NCI-H1436 treated with DMSO at 0.1 percent for 48 hours (cell line): ENCODE results near the gene CHCHD4.
"Not testable (repeated sequence)": the region's sequence is repeated elsewhere in the genome, so short reads cannot be mapped to it uniquely, and the experiment has no call there.

Source experiments
- DNase-seq: peaks from one replicate; lab custom pipeline; 2025; lab: John Stamatoyannopoulos, UW

CHCHD4 gene

DNA sequence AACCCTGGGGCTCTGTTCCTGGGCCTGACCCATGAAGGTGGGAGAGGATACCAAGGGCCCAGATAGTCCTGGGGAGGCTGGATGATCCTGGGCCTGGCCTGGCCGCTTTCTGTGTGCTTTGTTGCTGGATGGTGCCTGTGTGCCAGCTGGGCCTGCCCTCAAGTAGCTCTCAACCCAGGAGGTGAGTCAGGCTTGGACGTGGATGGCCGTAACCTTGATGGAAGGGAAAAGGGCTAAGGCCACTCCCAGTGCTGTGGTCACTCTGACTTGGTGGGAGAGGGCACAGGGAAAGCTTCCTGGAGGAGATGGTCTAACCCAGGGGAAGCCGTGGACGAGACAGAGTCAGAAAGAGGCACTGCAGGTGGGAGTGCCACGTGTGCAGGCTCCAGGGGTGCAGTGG, 9.6 kb upstream of the CHCHD4 start:
- DNase-seq, result no peak

DNA sequence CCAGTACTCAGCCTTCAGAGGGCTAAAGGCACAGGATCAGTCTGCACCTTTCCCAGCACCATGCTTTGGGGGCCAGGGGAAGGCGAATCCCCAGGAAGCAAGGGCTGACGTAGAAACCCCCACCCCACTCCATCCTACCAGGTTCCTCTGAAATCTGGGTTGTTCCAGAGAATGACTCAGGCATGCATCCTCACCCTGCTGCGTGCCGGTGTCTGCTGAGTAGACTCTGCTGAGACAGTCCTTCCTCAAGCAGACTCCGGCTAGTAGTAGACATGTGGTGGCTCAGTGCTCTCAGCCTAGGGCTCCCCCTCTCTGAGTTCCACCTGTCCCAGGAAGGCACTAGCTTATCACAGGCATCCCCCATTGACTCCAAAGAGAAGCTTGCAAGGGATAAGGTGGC, 9.2 kb upstream of the CHCHD4 start:
- no peak for DNase-seq

DNA sequence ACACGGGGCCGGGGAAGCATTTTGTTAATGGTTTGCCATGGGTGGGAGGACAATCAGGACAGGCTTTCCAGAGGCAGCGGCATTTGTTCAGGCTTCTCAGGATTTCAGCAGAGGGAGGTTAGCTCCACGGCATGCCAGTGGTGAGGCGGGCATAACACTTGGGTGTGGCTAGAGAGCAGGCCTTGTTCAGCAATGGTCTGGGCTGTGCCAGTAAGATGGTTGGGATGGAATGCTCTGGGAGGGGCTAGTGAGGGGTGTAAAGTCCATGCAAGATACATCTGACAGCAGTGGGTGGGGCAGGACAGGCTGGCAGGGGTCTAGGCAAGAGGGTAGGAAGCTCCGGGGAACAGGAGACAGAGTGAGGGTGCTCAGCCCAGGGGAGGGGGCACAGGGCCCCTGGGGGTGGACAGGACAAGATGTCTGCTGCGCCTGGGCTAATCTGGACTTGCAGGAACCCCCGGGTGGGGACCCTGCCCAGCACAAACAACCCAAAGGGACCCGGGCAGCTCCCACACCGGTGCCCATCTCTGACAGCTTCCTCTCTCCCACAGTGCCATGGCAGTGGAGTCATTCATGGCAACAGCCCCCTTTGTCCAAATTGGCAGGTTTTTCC, 8.6 kb upstream of the CHCHD4 start:
- DNase-seq, result no peak

DNA sequence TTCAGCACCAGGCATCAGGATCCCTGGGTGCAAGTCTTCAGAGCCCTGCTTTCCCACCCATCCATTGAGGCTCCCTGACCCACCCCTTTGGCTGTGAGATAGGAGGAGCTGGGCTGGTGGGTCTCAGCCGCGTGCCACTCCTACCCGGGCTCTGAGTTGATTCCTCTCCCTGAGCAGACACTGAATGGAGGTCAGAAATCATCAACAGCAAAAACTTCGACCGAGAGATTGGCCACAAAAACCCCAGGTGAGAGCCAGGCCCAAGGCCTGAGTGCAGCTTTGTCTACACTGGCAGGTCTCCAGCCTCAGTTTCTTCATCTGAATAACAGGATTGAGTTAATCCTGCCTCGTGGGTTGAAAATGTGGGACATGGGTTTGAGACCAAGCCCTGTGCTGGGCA, 8.0 kb upstream of the CHCHD4 start:
- no peak for DNase-seq

DNA sequence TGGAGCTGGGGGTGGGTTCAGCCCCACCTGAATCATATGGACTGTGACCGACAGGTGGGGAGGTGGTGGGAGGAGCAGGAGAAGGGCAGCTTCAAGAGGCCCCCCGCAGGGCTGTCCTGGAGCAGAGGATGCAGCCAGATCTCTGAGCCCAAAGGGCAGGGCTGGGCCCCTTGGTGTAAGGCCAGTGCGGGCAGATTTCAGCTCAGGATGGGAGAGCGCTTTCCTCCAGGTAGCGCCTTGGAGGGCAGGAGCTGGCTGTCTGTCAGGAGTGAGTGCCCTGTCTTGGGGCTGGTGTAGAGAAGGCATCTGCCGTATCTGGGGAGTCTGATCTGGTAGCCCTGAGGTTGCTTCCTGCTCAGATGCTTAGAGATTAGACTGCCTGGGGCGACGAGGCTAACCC, 7.5 kb upstream of the CHCHD4 start:
- DNase-seq, result no peak

DNA sequence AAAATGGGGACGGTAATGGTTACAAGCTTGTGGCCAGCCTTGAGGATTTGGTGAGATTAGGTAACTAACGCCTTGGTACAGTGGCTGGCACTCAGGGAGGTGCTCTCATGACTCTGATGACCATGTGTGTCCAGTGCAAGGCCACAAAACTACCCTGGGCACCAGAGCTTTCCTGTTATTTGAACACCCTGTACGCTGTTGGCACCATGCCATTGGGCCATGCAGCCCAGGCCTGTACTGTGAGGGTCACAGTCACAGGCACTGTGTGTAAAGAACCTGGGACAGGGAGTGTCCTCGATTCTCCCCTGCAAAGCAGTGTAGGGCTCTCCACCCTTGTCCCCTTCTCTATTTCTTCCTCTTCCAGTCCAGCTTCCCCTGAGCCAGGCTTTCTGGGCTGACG, 6.5 kb upstream of the CHCHD4 start:
- no peak for DNase-seq

DNA sequence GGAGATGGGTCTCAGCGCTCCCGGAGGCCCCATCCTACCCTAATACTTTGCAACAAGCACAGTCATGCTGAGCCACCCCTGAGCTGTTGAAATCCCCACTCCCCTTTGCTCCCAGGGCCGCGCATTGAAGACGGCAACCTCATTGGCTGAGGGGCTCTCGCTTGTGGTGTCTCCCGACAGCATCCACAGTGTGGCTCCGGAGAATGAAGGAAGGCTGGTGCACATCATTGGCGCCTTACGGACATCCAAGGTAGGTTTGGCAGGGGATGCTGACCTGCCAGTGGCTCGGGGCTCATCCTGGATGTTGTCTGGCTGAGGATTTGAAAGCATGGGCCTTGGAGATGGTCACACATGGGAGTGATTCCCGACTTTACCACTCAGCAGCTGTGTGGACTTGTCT, 6.0 kb upstream of the CHCHD4 start:
- DNase-seq, result no peak

DNA sequence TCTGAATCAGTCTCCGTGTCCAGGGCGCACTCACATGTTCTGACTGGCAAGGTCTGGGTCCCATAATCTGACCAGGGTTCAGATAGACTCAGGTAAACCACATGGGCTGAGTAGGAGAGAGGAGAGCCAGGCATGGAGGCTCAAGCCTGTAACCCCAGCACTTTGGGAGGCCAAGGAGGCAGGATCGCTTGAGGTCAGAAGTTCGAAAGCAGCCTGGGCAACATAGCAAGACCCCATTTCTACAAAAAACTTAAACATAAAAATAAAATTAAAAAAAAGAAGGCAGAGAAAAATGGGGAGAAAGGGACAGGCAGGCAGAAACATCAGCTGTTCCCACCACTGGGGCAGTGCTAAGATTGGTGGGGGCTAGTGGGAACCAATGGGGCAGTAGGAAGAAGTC, 5.6 kb upstream of the CHCHD4 start:
- no peak for DNase-seq

DNA sequence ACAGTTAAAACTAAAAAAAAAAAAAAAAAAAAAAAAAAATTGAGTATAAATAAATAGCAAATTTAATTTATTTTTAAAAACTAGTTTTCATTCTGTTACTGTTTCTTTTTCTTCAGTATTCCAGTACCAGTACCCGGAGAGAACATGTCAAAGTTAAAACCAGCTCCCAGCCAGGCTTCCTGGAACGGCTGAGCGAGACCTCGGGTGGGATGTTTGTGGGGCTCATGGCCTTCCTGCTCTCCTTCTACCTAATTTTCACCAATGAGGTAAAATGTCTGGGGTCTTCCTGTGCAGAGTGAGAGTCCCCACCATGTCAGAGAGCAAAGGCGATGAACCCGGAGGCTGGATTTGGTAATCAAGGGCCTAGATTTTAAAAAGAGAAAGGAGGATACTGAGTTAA, 4.6 kb upstream of the CHCHD4 start:
- no peak for DNase-seq

DNA sequence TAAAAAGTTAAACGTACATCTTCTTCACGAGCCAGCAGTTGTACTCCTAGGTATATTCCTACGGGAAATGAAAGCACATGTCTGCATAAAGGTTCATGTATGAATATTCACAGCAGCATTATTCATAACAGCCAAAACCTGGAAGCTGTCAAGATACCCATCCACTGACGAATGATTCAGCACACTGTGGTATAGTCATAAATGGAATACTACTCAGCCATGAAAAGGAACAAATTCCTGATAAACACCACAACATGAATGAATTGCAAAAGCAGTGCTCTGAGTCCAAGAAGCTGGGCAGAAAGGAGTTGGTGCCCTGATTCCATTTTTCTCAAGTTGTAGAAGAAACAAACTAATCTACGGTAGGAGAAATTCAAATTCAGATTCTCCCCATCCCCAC, 4.1 kb upstream of the CHCHD4 start:
- DNase-seq, result no peak

DNA sequence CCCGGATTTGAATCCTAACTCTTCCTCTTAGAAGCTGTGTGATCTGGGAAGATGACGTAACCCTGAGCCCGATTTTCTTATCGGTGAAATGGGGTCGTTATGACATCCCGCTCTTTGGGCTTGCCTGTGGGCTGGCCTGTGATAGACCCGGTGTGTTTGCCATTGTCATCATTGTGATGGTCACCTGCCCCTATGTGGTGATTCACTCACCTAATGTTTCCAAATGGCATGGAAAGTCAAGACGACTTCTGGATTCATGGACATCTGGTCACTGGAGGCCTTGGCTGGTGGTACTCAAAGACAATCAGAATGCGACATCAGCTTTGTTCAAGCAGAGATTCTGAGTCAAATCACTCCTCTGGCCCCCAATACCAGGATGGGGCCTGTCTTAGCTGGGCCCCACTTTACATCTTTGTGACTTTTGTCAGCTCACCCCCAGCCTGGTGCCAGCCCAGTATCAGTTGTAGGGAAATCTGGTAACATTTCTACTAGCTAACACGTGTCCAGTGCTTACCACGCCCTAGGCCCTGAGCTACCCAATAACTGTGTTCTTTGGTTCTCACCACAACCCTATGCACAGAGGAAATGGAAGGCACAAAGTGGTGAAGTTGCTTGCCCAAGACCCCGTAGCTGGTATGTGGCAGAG, 3.0 kb upstream of the CHCHD4 start:
- no peak for DNase-seq

DNA sequence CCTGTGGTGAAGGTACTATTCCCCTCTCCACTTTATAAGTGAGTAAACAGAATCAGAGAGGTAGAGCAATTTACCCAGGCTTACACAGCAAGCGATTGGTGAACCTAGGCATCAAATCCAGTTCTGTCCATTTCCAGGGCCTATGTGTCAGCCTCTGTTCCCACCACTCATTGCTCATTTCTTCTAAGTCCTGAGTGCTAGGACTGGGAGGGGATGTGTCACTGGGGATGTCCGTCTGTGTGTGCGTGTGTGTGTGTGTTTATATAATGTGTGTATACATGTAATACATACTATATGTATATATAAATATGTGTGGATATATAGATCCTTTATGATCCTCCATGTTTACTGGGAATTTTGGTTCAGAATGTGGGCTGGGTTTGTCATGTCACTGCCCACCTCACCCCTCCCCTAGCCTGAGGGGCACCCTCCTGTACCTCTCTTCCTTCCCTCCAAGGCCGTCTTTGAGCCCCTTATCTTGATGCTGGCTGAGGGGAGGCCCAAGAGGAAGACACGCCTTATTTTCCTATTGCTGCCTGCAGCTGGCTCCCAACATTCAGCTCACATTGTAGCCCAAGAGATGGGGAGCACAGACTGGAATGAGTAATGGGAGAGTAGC, 2.3 kb upstream of the CHCHD4 start:
- no peak for DNase-seq

DNA sequence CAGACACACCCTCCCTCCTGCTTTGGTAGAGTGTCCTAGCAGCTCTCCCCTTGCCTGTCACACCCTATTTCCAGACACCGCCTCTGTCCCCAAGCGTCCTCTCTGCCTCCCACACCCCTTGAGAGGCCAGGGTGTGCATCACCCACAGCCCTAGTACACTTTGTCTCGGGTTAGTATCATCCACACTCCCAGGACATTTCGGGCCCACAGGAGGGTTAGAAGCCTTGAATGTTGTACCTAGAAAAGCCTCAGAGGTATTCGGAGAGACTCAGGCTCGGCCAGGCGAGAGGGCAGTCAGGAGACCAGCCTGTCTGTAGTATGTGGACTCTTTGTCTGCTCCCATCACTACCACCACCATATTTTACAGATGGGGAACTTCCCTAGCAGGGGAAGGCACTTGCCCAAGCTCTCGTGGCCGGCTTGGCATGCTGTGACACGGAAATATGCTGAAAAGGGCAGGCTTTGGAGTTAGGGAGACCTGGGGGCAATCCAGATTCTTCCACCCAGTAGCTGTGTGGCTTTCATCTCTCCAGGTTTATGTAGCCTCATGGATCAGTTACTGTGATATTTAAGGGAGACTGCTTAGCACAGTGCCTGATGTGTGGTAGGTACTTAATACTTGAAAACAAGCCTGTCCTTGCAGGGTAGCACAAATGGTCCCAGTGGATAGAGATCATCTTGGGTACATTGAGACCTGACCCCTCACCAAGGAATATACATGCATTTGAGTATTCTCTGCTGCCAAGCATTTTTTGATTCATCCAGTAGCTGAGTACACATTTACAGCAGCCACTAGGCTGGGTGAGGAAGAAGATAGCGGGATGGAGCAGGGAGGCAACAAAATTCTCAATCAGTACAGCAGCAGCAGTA, 1.6 kb upstream of the CHCHD4 start:
- no peak for DNase-seq

DNA sequence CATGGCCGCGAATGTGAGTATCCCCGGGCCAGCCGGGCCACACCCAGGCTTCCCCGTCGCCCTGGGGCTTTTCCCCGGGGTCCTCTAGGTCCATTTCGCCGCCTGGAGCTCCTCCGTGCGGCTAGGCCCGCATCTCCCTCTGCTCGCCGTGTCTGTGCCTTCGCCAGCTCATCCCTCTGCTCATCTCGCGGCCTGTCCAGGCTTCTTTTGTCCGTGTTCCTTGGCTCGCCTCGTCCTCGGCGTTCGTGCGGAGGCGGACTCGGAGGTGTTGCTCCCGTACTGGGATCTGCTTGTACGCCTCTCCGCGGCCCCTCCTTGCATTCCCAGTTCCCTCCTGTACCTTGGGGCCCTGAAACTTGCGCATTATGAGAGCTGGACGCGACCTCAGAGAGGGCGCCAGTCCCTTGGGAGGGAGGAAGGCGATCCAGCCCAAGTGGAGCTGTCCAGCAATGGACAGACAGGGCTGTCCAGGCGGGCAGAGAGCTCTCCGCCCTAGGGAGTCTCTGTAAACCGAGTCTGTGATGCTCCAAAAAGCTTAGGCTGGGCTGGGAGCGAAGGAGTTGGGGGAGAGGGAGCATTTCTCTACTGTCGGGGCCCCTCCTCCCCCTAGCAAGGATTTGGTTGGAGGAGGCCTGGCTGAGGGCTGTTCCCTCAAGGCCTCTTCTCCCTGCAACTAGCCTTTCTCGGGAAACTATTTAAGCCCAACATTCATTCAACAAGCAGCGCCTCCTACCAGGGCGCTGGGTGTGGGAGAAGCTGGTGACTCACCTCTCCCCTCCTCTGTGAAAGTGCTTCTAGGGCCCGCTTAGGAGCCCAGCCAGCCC, 735 bp upstream of the CHCHD4 start:
- DNase-seq, result no peak

DNA sequence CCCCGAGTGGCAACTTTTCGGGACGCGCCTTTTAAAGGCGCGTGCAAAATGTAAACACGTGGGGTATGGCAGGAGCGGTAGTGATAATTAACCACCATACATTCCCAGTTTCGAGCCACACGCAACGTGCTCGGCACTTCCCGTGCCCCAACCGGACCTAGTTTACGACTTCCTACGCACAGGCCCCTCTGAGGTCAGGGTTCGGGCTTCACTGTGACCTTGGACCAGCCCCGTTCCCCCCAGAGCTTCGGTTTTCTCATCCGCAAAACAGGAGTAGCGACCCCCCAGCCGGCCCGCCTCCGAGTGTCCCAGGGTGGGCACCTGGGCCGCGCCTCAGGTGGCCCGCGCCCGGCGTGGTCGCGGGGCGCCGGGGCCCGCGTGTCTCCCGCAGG, 451 bp downstream of the CHCHD4 start:
- DNase-seq, result no peak

DNA sequence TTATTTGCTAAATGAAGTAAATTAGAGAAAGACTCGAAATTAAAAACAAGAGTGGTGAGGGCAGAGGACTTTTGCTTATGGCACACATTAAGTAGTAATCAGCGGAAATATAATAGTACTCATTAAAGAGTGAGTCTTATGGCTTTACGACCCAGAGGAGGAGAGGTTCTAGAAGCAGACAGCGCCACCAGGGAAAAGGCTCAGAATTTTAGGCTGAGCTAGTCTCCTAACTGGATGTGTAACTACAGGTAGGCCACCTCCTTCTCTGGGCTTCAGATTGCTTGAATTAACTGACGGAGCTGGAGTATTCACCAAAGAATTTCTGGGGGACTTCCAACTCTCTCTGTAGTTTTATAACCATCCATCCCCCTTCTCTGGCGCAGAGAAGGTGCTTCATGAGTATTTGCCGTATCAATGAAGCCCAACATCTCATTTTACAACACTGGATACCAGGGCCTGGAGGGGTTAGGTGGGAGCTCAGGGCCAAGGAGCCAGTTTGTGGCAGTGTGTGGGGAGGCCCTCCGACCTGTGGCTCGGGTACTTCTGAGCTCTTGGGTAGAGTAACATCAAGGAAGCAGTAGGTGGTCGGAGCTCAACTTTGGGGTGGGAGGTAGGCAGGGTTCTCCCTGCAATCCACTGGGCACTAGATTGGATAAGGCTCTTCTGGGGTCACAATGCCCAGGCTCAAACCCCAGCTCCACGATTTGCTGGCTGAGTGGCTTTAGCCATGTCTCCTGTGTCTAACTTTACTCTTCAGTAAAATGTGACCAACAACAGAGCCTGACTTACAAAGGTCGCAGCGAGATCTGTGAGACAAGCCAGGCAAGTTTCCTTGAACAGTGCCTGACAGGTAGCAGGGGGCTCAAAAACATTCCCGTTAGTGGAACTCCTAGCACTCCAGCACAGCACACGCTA, 1.1 kb downstream of the CHCHD4 start:
- DNase-seq, result no peak

DNA sequence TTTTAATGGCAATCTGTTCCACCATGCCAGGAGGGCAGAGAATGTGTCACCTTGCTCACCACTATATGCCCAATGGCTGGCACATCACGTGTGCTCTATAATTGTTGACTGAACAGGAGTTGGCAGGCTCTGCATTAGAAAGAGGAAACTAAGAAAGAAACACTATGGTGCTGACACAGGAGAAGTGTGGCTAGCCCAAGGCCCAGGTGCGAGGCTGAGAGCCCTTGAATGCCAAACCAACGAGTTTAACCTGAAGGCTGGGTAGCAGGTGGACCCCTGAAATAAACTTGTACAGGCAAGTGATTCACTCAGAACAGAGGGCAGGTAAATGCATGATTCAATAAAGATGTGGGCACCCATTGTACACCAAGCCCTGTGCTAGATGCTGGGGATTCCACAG, 2.4 kb downstream of the CHCHD4 start:
- no peak for DNase-seq

DNA sequence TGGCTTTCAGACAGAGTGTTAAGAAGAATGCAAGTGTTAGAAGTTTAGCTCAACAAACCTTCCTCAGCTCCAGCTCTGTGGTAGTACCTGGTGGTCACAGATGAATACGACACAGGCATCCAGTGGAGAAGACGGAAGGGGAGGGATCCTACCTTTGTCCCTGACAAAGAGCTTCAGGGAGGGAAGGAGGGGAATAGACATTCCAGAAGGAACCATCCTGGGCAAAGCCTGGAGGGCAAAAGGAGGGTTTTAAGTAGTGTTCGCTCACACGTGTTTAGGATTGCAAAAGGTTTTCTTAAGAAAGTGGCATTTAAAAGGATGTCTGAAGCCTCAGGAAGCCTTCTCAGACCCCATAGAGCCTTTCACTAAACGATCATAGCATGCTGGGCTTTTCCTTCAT, 2.8 kb downstream of the CHCHD4 start:
- DNase-seq, result no peak

DNA sequence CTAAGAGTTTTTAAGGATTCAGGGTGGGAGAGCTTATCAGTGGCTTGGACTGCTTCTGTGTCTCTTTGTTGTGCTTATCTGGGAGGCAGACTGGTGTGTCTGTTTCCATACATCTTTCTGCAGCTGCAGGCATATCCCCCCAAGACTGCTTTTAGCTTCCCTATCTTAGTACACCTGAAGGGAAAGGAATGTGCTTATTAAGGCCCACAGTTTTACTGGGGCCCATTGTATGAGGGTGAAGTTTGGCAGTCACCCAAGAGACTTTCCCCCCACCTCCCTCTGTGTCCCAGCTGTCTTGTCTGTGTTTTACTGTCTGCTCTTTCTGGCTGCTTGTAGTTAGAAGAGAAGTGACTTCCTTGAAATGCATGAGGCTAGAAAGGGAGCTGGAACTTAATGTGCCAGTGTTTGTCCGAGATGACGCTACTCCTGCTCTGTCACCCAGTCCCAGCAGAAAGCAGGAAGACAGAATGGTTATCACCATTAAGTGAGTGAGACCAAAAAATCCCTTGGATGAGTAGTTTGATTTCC, 3.7 kb downstream of the CHCHD4 start:
- not testable (repeated sequence) for DNase-seq

DNA sequence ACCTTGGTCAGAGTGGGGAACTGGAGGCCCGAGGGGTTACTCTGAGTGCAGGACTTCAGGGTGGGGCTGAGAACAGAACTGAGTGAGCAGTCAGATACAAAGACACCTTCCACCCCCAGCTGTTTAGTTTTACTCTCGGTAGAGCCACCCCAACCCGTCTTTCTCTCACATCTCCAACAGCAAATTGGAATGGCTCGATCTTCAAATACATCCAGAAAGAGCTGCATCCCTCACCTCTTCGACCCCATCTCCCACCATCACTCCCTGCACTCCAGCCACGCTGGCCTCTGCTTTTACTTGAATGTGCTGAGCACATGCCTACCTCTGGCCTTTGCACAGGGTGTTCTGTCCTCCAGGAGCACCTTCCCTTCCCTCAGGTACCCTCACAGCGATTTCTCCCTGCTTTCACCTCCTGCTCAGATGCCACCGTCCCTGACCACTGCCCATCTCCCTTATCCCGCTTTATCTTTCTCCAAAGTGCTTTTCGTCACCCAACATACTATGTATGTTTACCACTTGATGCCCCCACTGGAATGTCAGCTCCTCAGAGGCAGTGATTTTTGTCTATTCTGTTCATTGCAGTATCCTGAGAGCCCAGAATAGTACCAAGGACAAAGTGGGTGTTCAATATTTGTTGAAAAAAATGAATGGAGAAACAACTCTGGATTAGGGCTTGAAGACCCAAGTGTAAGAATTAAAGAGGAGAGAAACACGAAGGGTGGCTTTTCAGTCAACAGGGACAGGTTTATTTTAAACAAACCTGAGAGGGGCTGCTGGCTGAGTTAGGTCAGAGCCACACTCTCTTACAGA, 4.4 kb downstream of the CHCHD4 start:
- DNase-seq, result no peak
